GM12878 (cell line): ENCODE results near the gene SPHK2. TPM values are rescaled to one million over a fixed set of nuclear protein-coding genes. Genes with fewer than 3 reads are reported as not detected.

Source experiments
- CHD1 ChIP-seq: IDR thresholded peaks from 2 replicates; pipeline ENCODE4 v1.6.1; 2012; ENCODE audit warnings: low read depth, low read length, improper control_type of control experiment
- CREB1 ChIP-seq: IDR thresholded peaks from 2 replicates; pipeline ENCODE4 v1.6.1; 2012; ENCODE audit warnings: low read depth, mild to moderate bottlenecking, inconsistent platforms
- GATAD2B ChIP-seq: fragments of 450-650 bp; conservative IDR thresholded peaks from 2 replicates; pipeline ENCODE4 v1.6.1; 2017; ENCODE audit warnings: low read depth, mild to moderate bottlenecking, moderate library complexity
- HDGF ChIP-seq: fragments of 450-650 bp; IDR thresholded peaks from 2 replicates; pipeline ENCODE4 v1.6.1; 2016; ENCODE audit warnings: antibody characterized with exemption
- IKZF2 ChIP-seq, 2 experiments: fragments of 450-650 bp; IDR thresholded peaks; 2 replicates each; pipeline ENCODE4 v1.6.1; 2017; ENCODE audit warnings: mild to moderate bottlenecking in 2 of 2, moderate library complexity in 2 of 2
- IRF4 ChIP-seq: IDR thresholded peaks from 2 replicates; pipeline ENCODE4 v1.6.1; 2011; ENCODE audit warnings: low read depth, low read length
- PAX5 ChIP-seq: IDR thresholded peaks from 2 replicates; pipeline ENCODE4 v1.6.1; 2011; ENCODE audit warnings: low read depth, low read length, borderline replicate concordance
- POU2F2 ChIP-seq: IDR thresholded peaks from 3 replicates; pipeline ENCODE4 v1.6.1; 2011; ENCODE audit warnings: low read depth, mild to moderate bottlenecking, low read length, borderline replicate concordance
- RB1 ChIP-seq: fragments of 450-650 bp; formaldehyde crosslinking; IDR thresholded peaks from 2 replicates; pipeline ENCODE4 v1.6.1; 2017; ENCODE audit warnings: mild to moderate bottlenecking, borderline replicate concordance
- RUNX3 ChIP-seq: IDR thresholded peaks from 2 replicates; pipeline ENCODE4 v1.6.1; 2012; ENCODE audit warnings: low read length, inconsistent platforms
- SMC3 ChIP-seq: IDR thresholded peaks from 2 replicates; pipeline ENCODE4 v1.6.1; 2011; ENCODE audit warnings: low read length, improper control_type of control experiment, borderline replicate concordance
- SREBF1 ChIP-seq: IDR thresholded peaks from 2 replicates; pipeline ENCODE4 v1.6.1; 2012; ENCODE audit warnings: mild to moderate bottlenecking, low read length
- YY1 ChIP-seq: IDR thresholded peaks from 2 replicates; pipeline ENCODE4 v1.6.1; 2011; ENCODE audit warnings: low read depth, mild to moderate bottlenecking, low read length
- ZBTB33 ChIP-seq: fragments of 450-650 bp; IDR thresholded peaks from 2 replicates; pipeline ENCODE4 v1.6.1; 2017; ENCODE audit warnings: mild to moderate bottlenecking
- ZNF217 ChIP-seq: fragments of 450-650 bp; IDR thresholded peaks from 2 replicates; pipeline ENCODE4 v1.6.1; 2017; ENCODE audit warnings: antibody characterized with exemption, mild to moderate bottlenecking
- polyA plus RNA-seq, 11 experiments: library from polyadenylated mRNA; depleted of rRNA in 4 of 11; unstranded in 6 of 11; stranded (reverse) in 5 of 11; fragments of >200 nt; fragmentation: Nextera tagmentation in 4 of 11; fragmentation: Illumina TruSeq in 1 of 11; extraction: Ambion mirVana in 4 of 11; extraction: Trizol in 1 of 11; gene quantifications; 1 replicate in 1 of 11; 2 replicates in 10 of 11; pipeline versions ENCODE4 v1.2.1 to v1.2.3, GENCODE V29; 2011 to 2016; ENCODE audit warnings: inconsistent platforms in 2 of 11, missing spikeins in 2 of 11, low read depth in 1 of 11
- total RNA-seq, 4 experiments: library from RNA; depleted of rRNA in 3 of 4; stranded (reverse); fragments of >200 nt in 3 of 4; fragmentation: Illumina TruSeq in 1 of 4; extraction: Trizol in 1 of 4; gene quantifications; 2 replicates each; pipeline versions ENCODE4 v1.2.1 to v1.2.3, GENCODE V29; 2013 to 2021
- TF ChIP-seq, protein P1 (sequence below): fragments of 450-650 bp; IDR thresholded peaks from 2 replicates; pipeline ENCODE4 v1.6.1; 2017; ENCODE audit warnings: borderline replicate concordance

SPHK2 gene
- total and polyA plus RNA-seq, 10 of the 15 experiments (the other 5 are each of a cell fraction or from before 2014, with no cell fraction given), result 0.37 to 40.5 (median 11.2) TPM

DNA sequence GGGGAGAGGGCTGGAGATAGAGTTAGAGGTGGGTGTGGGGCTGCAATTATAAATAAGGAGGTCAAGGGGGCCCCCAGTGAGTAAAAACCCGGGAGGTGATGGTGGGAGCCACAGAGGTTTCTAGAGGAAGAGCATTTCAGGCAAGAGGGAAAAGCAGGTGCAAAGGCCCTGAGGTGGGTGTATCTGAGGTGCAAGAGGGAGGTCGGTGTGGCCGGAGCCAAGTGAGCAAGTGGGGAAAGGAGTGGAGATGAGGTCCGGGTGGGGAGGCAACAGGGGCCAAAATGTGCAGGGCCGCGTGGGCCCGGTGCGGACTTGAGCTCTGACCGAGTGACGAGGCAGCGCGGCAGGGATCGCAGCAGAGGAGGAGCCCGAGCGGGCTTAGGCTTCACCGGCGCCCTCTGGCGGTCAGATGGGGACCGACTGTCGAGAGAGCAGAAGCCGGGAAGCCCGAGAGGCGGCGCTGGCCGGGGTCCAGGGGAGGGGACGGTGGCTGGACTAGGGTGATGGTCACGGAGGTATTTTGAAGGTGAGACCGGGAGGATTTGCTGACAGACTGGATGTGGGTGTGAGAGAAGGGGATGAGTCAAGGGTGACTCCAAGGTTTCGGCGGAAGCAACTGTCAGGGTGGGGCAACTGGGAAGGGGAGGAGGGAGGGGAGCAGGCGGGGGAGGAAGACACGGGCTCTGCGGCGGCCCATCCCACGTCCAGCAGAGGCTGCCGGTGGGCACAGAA, 30.5 kb upstream of the SPHK2 start (continued):
- peak; percentile 15; the same call in 1 of the 2 replicates for TF ChIP-seq ZBTB33
- TF ChIP-seq POU2F2, result no peak
- no peak for TF ChIP-seq PAX5
- peak; percentile 84; the same call in 1 of the 2 replicates for TF ChIP-seq ZNF217
- no peak for TF ChIP-seq SREBF1
- peak; percentile 49 for TF ChIP-seq RUNX3
- TF ChIP-seq YY1, result peak; percentile 72
- TF ChIP-seq IRF4, result peak; percentile 19; the same call in 1 of the 2 replicates
- peak; percentile 60 for TF ChIP-seq SMC3
- peak; percentile 39; the same call in 1 of the 2 replicates for TF ChIP-seq GATAD2B
- TF ChIP-seq RB1, result 0 out of 2 replicates have a peak, but pooled peaks have one; percentile 55
- peak; percentile 82 for TF ChIP-seq HDGF
- TF ChIP-seq CHD1, result no peak
- 0 out of 4 replicates have a peak, but pooled peaks of 1 of the 2 experiments have one; percentile 29 for TF ChIP-seq IKZF2 (IDR thresholded peaks at IDR 0.05)
- TF ChIP-seq, protein P1, sequence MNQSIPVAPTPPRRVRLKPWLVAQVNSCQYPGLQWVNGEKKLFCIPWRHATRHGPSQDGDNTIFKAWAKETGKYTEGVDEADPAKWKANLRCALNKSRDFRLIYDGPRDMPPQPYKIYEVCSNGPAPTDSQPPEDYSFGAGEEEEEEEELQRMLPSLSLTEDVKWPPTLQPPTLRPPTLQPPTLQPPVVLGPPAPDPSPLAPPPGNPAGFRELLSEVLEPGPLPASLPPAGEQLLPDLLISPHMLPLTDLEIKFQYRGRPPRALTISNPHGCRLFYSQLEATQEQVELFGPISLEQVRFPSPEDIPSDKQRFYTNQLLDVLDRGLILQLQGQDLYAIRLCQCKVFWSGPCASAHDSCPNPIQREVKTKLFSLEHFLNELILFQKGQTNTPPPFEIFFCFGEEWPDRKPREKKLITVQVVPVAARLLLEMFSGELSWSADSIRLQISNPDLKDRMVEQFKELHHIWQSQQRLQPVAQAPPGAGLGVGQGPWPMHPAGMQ, result no peak
- peak; percentile 44; the same call in 1 of the 2 replicates for TF ChIP-seq CREB1
